Neural cell (in vitro differentiated cells): ENCODE results near the gene RARRES1. TPM values are rescaled to one million over a fixed set of nuclear protein-coding genes. Genes with fewer than 3 reads are reported as not detected.

Experiments
- H2AFZ ChIP-seq: fragments of 200-600, 300-800 bp; sonication (generic), shearing (Covaris generic); 2 replicates; pipeline ENCODE4 v1.6.0; 2014; ENCODE audit warnings: low read depth, mild to moderate bottlenecking, antibody characterized with exemption, low read length, moderate library complexity
- H3F3A ChIP-seq: fragments of 200-600 bp; shearing (Covaris generic); 2 replicates; pipeline ENCODE4 v1.6.1; 2016; ENCODE audit warnings: mild to moderate bottlenecking, moderate library complexity, mixed read lengths, antibody characterized with exemption, low read length; ENCODE audit not compliant: insufficient read depth, poor library complexity, severe bottlenecking
- H3K27ac ChIP-seq: fragments of 200-600, 300-800 bp; sonication (generic), shearing (Covaris generic); 2 replicates; pipeline ENCODE4 v1.5.1; 2014; ENCODE audit warnings: mild to moderate bottlenecking, low read length, moderate library complexity
- H3K27me3 ChIP-seq: fragments of 300-800, 200-600 bp; sonication (generic), shearing (Covaris generic); 2 replicates; pipeline ENCODE4 v1.6.0; 2014; ENCODE audit warnings: mild to moderate bottlenecking, low read depth, low read length, moderate library complexity; ENCODE audit not compliant: insufficient read depth
- H3K36me3 ChIP-seq: fragments of 300-800, 200-600 bp; sonication (generic), shearing (Covaris generic); 2 replicates; pipeline ENCODE4 v1.5.1; 2014; ENCODE audit warnings: mild to moderate bottlenecking, antibody characterized with exemption, low read length, moderate library complexity; ENCODE audit not compliant: insufficient read depth
- H3K4me2 ChIP-seq: fragments of 300-800, 200-600 bp; sonication (generic), shearing (Covaris generic); 2 replicates; pipeline ENCODE4 v1.6.0; 2014; ENCODE audit warnings: mild to moderate bottlenecking, low read length
- H3K4me3 ChIP-seq: fragments of 300-800, 200-600 bp; sonication (generic), shearing (Covaris generic); 2 replicates; pipeline ENCODE4 v1.5.1; 2014; ENCODE audit warnings: mild to moderate bottlenecking, low read length, moderate library complexity
- H3K79me2 ChIP-seq: fragments of 200-600 bp; shearing (Covaris generic); replicated peaks from 2 replicates; pipeline ENCODE4 v1.6.0; 2014; ENCODE audit warnings: mild to moderate bottlenecking, low read length, moderate library complexity; ENCODE audit not compliant: insufficient read depth
- H3K9ac ChIP-seq: fragments of 300-800, 200-600 bp; sonication (generic), shearing (Covaris generic); 2 replicates; pipeline ENCODE4 v1.6.1; 2016; ENCODE audit warnings: mild to moderate bottlenecking, low read length, mixed read lengths
- H3K9me2 ChIP-seq: fragments of 200-600 bp; shearing (Covaris generic); 2 replicates; pipeline ENCODE4 v1.6.1; 2016; ENCODE audit warnings: mild to moderate bottlenecking, low read length, mixed read lengths; ENCODE audit not compliant: insufficient read depth
- H3K9me3 ChIP-seq: fragments of 200-600, 300-800 bp; sonication (generic), shearing (Covaris generic); 2 replicates; pipeline ENCODE4 v1.6.1; 2016; ENCODE audit warnings: mild to moderate bottlenecking, mixed run types, low read length, moderate library complexity, mixed read lengths
- H4K20me1 ChIP-seq: fragments of 200-600 bp; shearing (Covaris generic); 2 replicates; pipeline ENCODE4 v1.6.1; 2016; ENCODE audit warnings: mild to moderate bottlenecking, mixed run types; ENCODE audit not compliant: insufficient read depth
- CTCF ChIP-seq: fragments of 450-650 bp; IDR thresholded peaks from 2 replicates; pipeline ENCODE4 v1.5.1; 2014; ENCODE audit warnings: antibody characterized with exemption, mild to moderate bottlenecking, moderate library complexity; ENCODE audit not compliant: poor library complexity, severe bottlenecking
- EP300 ChIP-seq: fragments of 450-650 bp; conservative IDR thresholded peaks from 2 replicates; pipeline ENCODE4 v1.6.1; 2014; ENCODE audit warnings: antibody characterized with exemption, mild to moderate bottlenecking, moderate library complexity; ENCODE audit not compliant: poor library complexity, severe bottlenecking
- EZH2 ChIP-seq: fragments of 200-600, 300-800 bp; shearing (Covaris generic), sonication (generic); IDR thresholded peaks from 2 replicates; pipeline ENCODE4 v1.6.1; 2014; ENCODE audit warnings: antibody characterized with exemption, low read length, borderline replicate concordance, mild to moderate bottlenecking; ENCODE audit not compliant: insufficient read depth, poor library complexity, severe bottlenecking
- MXI1 ChIP-seq: fragments of 450-650 bp; conservative IDR thresholded peaks from 2 replicates; pipeline ENCODE4 v1.6.1; 2014; ENCODE audit warnings: antibody characterized with exemption, mild to moderate bottlenecking; ENCODE audit not compliant: poor library complexity, severe bottlenecking
- POLR2AphosphoS5 ChIP-seq: IDR thresholded peaks from 2 replicates; pipeline ENCODE4 v1.6.1; 2012
- RAD21 ChIP-seq: fragments of 450-650 bp; conservative IDR thresholded peaks from 2 replicates; pipeline ENCODE4 v1.6.1; 2014; ENCODE audit warnings: antibody characterized with exemption, mild to moderate bottlenecking, moderate library complexity
- REST ChIP-seq: IDR thresholded peaks from 2 replicates; pipeline ENCODE4 v1.6.1; 2012; ENCODE audit warnings: borderline replicate concordance
- SMC3 ChIP-seq: fragments of 450-650 bp; conservative IDR thresholded peaks from 2 replicates; pipeline ENCODE4 v1.6.1; 2014; ENCODE audit warnings: antibody characterized with exemption, mild to moderate bottlenecking, moderate library complexity; ENCODE audit not compliant: poor library complexity
- TAF1 ChIP-seq: IDR thresholded peaks from 2 replicates; pipeline ENCODE4 v1.6.1; 2012; ENCODE audit warnings: low read depth
- polyA plus RNA-seq: library from polyadenylated mRNA; depleted of rRNA; stranded (reverse); fragments of >200 nt; gene quantifications from 2 replicates; pipeline ENCODE4 v1.2.3, GENCODE V29; 2014

The RARRES1 gene
- polyA plus RNA-seq, 1 donor from 2014 or later: not detected

DNA sequence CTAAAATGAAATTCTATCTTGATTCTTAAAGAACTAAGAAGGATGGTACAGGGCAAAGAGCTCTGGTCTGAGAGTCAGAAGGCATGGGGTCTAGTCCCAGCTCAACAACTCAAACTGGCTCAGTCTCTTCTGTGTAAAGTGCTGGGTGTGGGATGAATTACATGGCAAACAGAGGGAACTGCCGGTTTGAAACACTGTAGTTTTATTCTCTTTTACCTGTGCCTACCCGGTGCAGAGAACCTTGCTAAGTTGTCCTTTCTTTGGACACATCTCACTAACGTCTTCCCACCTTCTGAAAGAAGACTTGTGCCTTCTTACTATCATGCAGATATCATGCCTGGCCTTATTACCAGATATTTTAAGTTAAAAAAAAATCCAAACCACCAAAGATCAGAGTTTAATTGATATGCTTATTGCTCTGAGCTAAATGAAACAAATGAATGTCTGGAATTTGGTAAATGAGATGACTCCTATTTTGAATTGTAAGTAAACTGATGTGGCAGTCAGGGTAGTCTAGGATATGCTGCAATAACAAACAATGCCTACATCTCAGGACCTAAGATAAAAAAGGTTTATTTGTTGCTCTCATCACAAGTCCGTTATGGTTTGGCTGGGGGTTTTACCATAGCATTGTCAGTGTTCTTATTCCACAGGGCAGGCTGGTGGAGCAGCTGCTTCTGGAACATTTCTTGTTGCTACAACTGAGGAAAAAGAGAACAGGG lies 12.5 kb upstream of the RARRES1 start:
- Histone ChIP-seq H3F3A (no peaks in the 10 kb centered on the region), H3K27me3 (no peaks in the 10 kb centered on the region), H3K9me3 (no peaks in the 10 kb centered on the region), H3K4me3 (no peak overlapping the region), H3K9ac (no peak overlapping the region), H3K4me2 (no peak overlapping the region), H3K36me3 (no peaks in the 10 kb centered on the region), H3K79me2 (no peaks in the 10 kb centered on the region), H3K27ac (no peak overlapping the region), H4K20me1 (no peaks in the 10 kb centered on the region), H3K9me2 (no peaks in the 10 kb centered on the region), H2AFZ (no peak overlapping the region)
- no peak for TF ChIP-seq CTCF
- no peak for TF ChIP-seq REST
- no peak for TF ChIP-seq EZH2
- TF ChIP-seq EP300: no peak
- TF ChIP-seq POLR2AphosphoS5: no peak
- no peak for TF ChIP-seq TAF1
- TF ChIP-seq RAD21: no peak
- no peak for TF ChIP-seq MXI1
- no peak for TF ChIP-seq SMC3

DNA sequence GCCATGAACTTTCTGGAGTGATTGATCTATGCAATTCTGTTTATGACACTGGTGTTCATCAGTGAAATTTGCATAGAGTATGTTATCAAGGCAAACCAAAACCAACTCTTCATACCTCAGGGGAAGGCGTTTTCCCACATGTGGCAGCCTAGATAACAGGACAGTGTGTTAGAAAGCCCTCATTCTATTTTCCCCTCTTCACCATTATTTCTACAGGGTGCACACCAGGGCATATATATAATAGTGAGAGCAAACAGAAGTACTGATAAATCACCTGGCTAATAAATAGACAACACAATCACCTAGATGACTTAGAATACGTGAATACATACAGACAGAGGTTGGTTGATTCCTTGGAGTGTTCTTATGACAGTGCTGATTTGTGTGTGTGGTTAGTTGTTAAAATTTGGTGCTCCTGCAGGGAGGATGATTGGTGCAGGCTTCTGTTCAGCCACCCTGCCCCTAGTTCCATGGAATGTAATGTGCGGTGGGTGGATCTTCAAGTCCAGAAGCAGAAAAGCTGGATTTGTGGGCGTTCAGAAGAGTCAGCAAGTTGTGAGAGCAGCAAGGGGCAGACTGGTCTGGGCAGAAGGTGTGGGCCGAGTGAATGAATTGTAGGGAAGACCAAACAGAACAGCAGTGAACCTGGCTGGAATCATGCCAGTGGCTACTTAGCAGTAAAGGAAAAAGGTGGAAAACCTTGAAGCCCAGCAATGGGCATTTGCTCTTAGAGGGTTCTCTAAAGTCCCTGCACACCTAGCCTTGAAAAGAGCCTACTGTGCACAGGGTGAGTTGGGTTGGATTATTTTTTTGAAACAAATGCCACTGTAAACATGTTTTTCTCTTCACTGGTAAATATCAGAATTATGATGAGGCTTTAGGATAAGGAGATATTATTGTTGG lies 11.7 kb upstream of the RARRES1 start:
- Histone ChIP-seq H3K9me3 (no peaks in the 10 kb centered on the region), H3K27me3 (no peaks in the 10 kb centered on the region), H3F3A (no peaks in the 10 kb centered on the region), H3K4me3 (no peak overlapping the region), H3K4me2 (no peak overlapping the region), H2AFZ (no peak overlapping the region), H4K20me1 (no peaks in the 10 kb centered on the region), H3K36me3 (no peaks in the 10 kb centered on the region), H3K79me2 (no peaks in the 10 kb centered on the region), H3K9me2 (no peaks in the 10 kb centered on the region), H3K27ac (no peak overlapping the region), H3K9ac (no peak overlapping the region)
- no peak for TF ChIP-seq EP300
- no peak for TF ChIP-seq EZH2
- no peak for TF ChIP-seq TAF1
- TF ChIP-seq POLR2AphosphoS5: no peak
- TF ChIP-seq RAD21: no peak
- TF ChIP-seq REST: no peak
- no peak for TF ChIP-seq MXI1
- TF ChIP-seq CTCF: no peak
- no peak for TF ChIP-seq SMC3
